ENCODE results near the gene CLEC4A. TPM values are rescaled to one million over a fixed set of nuclear protein-coding genes. Genes with fewer than 3 reads are reported as not detected.
"Not testable (repeated sequence)": the region's sequence is repeated elsewhere in the genome, so short reads cannot be mapped to it uniquely, and the experiment has no call there.

CLEC4A gene
- total and polyA plus RNA-seq, 2 of the 8 experiments (the other 6 are each of a cell fraction or from before 2014, with no cell fraction given): 0.41 to 0.44 TPM

- H3K18ac ChIP-seq (ENCODE audit: extremely low read depth, low read length); H3K4ac ChIP-seq (replicated peaks; ENCODE audit: insufficient read length, low read depth, low read length); H3K14ac ChIP-seq (ENCODE audit: insufficient read length); DNase-seq (ENCODE audit: low read depth in 1 of 2, low spot score in 2 of 2); H2AFZ ChIP-seq (ENCODE audit: low read length); FAIRE-seq; H3K4me3 ChIP-seq (ENCODE audit: extremely low read depth in 1 of 4, insufficient read depth in 2 of 4, low read depth in 3 of 4, low read length in 4 of 4); H2BK15ac ChIP-seq (ENCODE audit: low read length); H4K5ac ChIP-seq (ENCODE audit: insufficient read length, low read depth, low read length); H3K23ac ChIP-seq (ENCODE audit: insufficient read length); H3K9ac ChIP-seq (replicated peaks in 1 of 4; ENCODE audit: extremely low read depth in 1 of 4, low read depth in 3 of 4, low read length in 3 of 4); H2BK20ac ChIP-seq (ENCODE audit: low read length); H3K23me2 ChIP-seq (ENCODE audit: low read depth, low read length); H3K9me3 ChIP-seq (ENCODE audit: insufficient read depth in 2 of 2, low read depth in 1 of 2, low read length in 1 of 2); H3K4me2 ChIP-seq (ENCODE audit: insufficient read depth in 1 of 2, low read depth in 2 of 2, low read length in 2 of 2); H2BK5ac ChIP-seq (ENCODE audit: low read depth, low read length); H2BK120ac ChIP-seq (replicated peaks; ENCODE audit: low read depth, low read length); H2AK5ac ChIP-seq (ENCODE audit: low read depth, low read length); H4K91ac ChIP-seq (replicated peaks; ENCODE audit: insufficient read length, low read length); H3K79me2 ChIP-seq (ENCODE audit: control insufficient read depth in 1 of 2, insufficient read depth in 2 of 2, low read length in 2 of 2); H3K27ac ChIP-seq (ENCODE audit: low read depth, low read length); H3K79me1 ChIP-seq (ENCODE audit: low read depth, low read length); H3K27me3 ChIP-seq (replicated peaks in 1 of 4; ENCODE audit: control insufficient read depth in 3 of 4, extremely low read depth in 1 of 4, insufficient read depth in 3 of 4, low read length in 3 of 4); H4K8ac ChIP-seq (ENCODE audit: extremely low read depth, insufficient read depth, low read length); H3K4me1 ChIP-seq (replicated peaks in 1 of 4; ENCODE audit: control insufficient read depth in 3 of 4, insufficient read depth in 4 of 4, low read length in 3 of 4); H4K20me1 ChIP-seq (replicated peaks in 1 of 2; ENCODE audit: control insufficient read depth in 1 of 2, insufficient read depth in 2 of 2, low read length in 2 of 2); H3K36me3 ChIP-seq (ENCODE audit: control insufficient read depth in 2 of 4, insufficient read depth in 4 of 4, low read length in 3 of 4); H2BK12ac ChIP-seq (ENCODE audit: low read depth, low read length); POLR2A ChIA-PET (ENCODE audit: partially characterized antibody); H3K56ac ChIP-seq (replicated peaks; ENCODE audit: insufficient read length, low read depth, low read length): not testable (repeated sequence)
- CTCF ChIA-PET (ENCODE audit: partially characterized antibody): interaction anchor here (1.0 to 1.3 kb wide), 2 partner anchors 53 to 72 kb away, joined by 3 read pairs; no protein-coding TSS in a partner anchor
Measured at GRCh38 chr12:8181271-8181670, 57.9 kb downstream of the CLEC4A start.

- H3K27ac ChIP-seq (ENCODE audit: low read depth, low read length); H2BK12ac ChIP-seq (ENCODE audit: low read depth, low read length); H3K4me1 ChIP-seq (replicated peaks in 1 of 4; ENCODE audit: control insufficient read depth in 3 of 4, insufficient read depth in 4 of 4, low read length in 3 of 4); H3K36me3 ChIP-seq (ENCODE audit: control insufficient read depth in 2 of 4, insufficient read depth in 4 of 4, low read length in 3 of 4); DNase-seq (ENCODE audit: low read depth in 1 of 2, low spot score in 2 of 2); H3K4ac ChIP-seq (replicated peaks; ENCODE audit: insufficient read length, low read depth, low read length); H3K4me3 ChIP-seq (ENCODE audit: extremely low read depth in 1 of 4, insufficient read depth in 2 of 4, low read depth in 3 of 4, low read length in 4 of 4); CTCF ChIA-PET (ENCODE audit: partially characterized antibody); H2BK120ac ChIP-seq (replicated peaks; ENCODE audit: low read depth, low read length); H3K79me1 ChIP-seq (ENCODE audit: low read depth, low read length); H3K23ac ChIP-seq (ENCODE audit: insufficient read length); H3K9me3 ChIP-seq (ENCODE audit: insufficient read depth in 2 of 2, low read depth in 1 of 2, low read length in 1 of 2); H3K4me2 ChIP-seq (ENCODE audit: insufficient read depth in 1 of 2, low read depth in 2 of 2, low read length in 2 of 2); H4K91ac ChIP-seq (replicated peaks; ENCODE audit: insufficient read length, low read length); H2AK5ac ChIP-seq (ENCODE audit: low read depth, low read length); H3K79me2 ChIP-seq (ENCODE audit: control insufficient read depth in 1 of 2, insufficient read depth in 2 of 2, low read length in 2 of 2); H2BK20ac ChIP-seq (ENCODE audit: low read length); H4K8ac ChIP-seq (ENCODE audit: extremely low read depth, insufficient read depth, low read length); H4K5ac ChIP-seq (ENCODE audit: insufficient read length, low read depth, low read length); H2AFZ ChIP-seq (ENCODE audit: low read length); H3K18ac ChIP-seq (ENCODE audit: extremely low read depth, low read length); H3K56ac ChIP-seq (replicated peaks; ENCODE audit: insufficient read length, low read depth, low read length); H3K9ac ChIP-seq (replicated peaks in 1 of 4; ENCODE audit: extremely low read depth in 1 of 4, low read depth in 3 of 4, low read length in 3 of 4); H2BK5ac ChIP-seq (ENCODE audit: low read depth, low read length); H3K27me3 ChIP-seq (replicated peaks in 1 of 4; ENCODE audit: control insufficient read depth in 3 of 4, extremely low read depth in 1 of 4, insufficient read depth in 3 of 4, low read length in 3 of 4); H2BK15ac ChIP-seq (ENCODE audit: low read length); POLR2A ChIA-PET (ENCODE audit: partially characterized antibody); H3K14ac ChIP-seq (ENCODE audit: insufficient read length); H3K23me2 ChIP-seq (ENCODE audit: low read depth, low read length); H4K20me1 ChIP-seq (replicated peaks in 1 of 2; ENCODE audit: control insufficient read depth in 1 of 2, insufficient read depth in 2 of 2, low read length in 2 of 2); FAIRE-seq: not testable (repeated sequence)
- 100% methylated on average over 7 of the region's 7 CpGs; no CpG with 5 or more reads in 1 of the 2 experiments for WGBS, 2 experiments (ENCODE audit: extremely low coverage in 1 of 2, insufficient coverage in 1 of 2, insufficient read length in 1 of 2, insufficient replicate concordance in 2 of 2, low coverage in 1 of 2, low lambda C conversion rate in 2 of 2, missing lambda C conversion rate in 1 of 2)
Measured at GRCh38 chr12:8182923-8183322, 59.5 kb downstream of the CLEC4A start.
